Measurements from ENCODE around the gene DEPDC5.

DNA sequence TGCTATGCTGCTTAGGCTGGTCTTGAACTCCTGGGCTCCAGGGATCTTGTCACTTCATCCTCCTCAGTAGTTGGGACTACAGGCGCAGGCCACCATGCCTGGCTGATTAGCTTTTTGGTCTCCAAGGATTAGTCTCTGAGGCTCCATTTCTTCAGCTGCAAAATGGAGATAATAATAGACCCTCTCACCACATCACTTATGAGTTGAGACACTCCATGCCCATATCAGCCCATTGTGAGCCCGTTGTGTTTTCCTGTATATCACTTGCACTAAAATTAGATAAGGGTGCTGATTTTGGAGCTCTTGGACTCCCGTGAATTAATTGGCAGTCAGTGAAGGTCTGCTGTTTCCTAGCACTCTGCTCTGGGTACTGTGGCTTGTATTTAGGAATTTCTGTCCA, 36.0 kb downstream of the DEPDC5 start:
- no peak for TF ChIP-seq TAF1 (IDR thresholded peaks at IDR 0.05; ENCODE audit: borderline replicate concordance, insufficient read depth, low read length)
- TF ChIP-seq, protein P1, sequence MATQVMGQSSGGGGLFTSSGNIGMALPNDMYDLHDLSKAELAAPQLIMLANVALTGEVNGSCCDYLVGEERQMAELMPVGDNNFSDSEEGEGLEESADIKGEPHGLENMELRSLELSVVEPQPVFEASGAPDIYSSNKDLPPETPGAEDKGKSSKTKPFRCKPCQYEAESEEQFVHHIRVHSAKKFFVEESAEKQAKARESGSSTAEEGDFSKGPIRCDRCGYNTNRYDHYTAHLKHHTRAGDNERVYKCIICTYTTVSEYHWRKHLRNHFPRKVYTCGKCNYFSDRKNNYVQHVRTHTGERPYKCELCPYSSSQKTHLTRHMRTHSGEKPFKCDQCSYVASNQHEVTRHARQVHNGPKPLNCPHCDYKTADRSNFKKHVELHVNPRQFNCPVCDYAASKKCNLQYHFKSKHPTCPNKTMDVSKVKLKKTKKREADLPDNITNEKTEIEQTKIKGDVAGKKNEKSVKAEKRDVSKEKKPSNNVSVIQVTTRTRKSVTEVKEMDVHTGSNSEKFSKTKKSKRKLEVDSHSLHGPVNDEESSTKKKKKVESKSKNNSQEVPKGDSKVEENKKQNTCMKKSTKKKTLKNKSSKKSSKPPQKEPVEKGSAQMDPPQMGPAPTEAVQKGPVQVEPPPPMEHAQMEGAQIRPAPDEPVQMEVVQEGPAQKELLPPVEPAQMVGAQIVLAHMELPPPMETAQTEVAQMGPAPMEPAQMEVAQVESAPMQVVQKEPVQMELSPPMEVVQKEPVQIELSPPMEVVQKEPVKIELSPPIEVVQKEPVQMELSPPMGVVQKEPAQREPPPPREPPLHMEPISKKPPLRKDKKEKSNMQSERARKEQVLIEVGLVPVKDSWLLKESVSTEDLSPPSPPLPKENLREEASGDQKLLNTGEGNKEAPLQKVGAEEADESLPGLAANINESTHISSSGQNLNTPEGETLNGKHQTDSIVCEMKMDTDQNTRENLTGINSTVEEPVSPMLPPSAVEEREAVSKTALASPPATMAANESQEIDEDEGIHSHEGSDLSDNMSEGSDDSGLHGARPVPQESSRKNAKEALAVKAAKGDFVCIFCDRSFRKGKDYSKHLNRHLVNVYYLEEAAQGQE (IDR thresholded peaks at IDR 0.05; ENCODE audit: insufficient read depth in 1 of 2, low read depth in 2 of 2, low read length in 2 of 2): no peak
- no peak for TF ChIP-seq SIN3A (IDR thresholded peaks at IDR 0.05; ENCODE audit: borderline replicate concordance, insufficient read depth, low read length)
- TF ChIP-seq POLR2AphosphoS5 (IDR thresholded peaks at IDR 0.05; ENCODE audit: low read depth, low read length): no peak
- no peak for TF ChIP-seq FOXP2 (optimal IDR thresholded peaks at IDR 0.05; ENCODE audit: borderline replicate concordance, extremely low read depth, extremely low read length, insufficient read depth)
